Embryonic facial prominence (tissue), 1 donor: ENCODE measurements around the gene OTOG.

Experiments used
- DNase-seq: peaks from one replicate; pipeline ENCODE4 v3.0.0-alpha.2; 2016; ENCODE audit errors: extremely low spot score

The OTOG gene

DNA sequence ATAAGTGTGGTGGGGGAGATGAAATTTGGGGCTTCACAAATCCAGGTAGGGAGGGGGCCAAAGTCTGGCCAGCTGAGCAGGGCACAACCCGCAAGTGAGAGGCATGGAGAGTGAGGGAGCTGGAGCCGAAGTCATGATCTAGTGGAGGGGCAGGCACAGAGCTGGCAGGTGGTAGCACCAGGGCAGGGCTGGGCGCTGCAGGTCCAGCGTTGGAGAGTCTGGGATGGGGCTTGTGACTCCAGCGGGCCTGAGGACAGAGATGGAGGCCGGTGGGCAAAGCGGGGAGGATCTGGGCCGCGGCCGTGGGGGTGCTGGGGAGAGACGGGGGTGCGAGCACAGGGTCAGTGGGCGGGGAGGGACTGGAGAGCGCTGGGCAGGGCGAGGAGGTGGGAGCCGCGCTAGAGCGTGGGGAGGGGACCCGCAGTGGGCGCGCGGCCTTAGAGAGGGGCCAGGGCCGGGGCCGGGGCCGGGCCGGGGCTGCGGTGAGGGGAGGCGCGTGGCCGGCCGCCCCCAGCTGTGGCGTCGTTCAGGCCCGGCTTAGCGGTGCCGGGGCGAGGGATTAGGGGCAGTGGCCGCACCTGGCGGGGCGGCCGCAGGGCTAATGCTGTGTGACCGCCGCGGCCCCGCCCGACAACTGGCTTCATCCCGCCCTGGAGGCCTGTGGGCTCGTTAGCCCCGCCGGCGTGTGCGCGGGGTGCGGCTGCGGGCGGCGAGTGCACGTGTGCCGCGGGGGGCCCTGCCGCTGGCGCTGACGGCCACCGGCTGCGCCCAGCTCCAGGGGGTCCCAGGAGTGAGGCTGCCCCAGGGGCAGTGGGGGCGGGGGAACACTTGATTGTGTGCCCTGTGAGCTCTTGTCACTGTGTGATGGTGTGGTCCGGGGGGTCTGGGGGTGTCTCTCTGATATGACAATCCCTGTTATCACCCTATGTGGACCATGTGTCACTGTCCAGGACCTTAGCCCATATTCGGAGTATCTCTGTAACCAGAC is 148.7 kb downstream of the OTOG start:
- no peak for DNase-seq

- no peak for DNase-seq
These were observed 149.7 kb downstream of the OTOG start for GRCh38 chr11:17696741-17697140.
